Rectal smooth muscle tissue (tissue), 1 donor: ENCODE results near the gene CAV3.

Experiments used
- H3K27ac ChIP-seq: one replicate; pipeline ENCODE4 v1.7.0; 2013; ENCODE audit warnings: low read depth, low read length, inconsistent platforms
- H3K27me3 ChIP-seq: one replicate; pipeline ENCODE4 v1.7.0; 2013; ENCODE audit warnings: low read length; ENCODE audit not compliant: control insufficient read depth, insufficient read depth
- H3K36me3 ChIP-seq: one replicate; pipeline ENCODE4 v1.7.0; 2013; ENCODE audit warnings: low read length; ENCODE audit not compliant: control insufficient read depth, insufficient read depth
- H3K4me1 ChIP-seq: one replicate; pipeline ENCODE4 v1.7.0; 2013; ENCODE audit warnings: low read length; ENCODE audit not compliant: control insufficient read depth, insufficient read depth
- H3K4me3 ChIP-seq: one replicate; pipeline ENCODE4 v1.7.0; 2013; ENCODE audit warnings: low read length
- H3K9ac ChIP-seq: one replicate; pipeline ENCODE4 v1.7.0; 2013; ENCODE audit warnings: low read length

CAV3 gene

GRCh38 chr3:8757551-8758518 is 24.2 kb downstream of the CAV3 start:
- no peak overlapping the region for H3K27ac ChIP-seq
- no peak overlapping the region for H3K9ac ChIP-seq
- no peaks in the 10 kb centered on the region for H3K4me1 ChIP-seq
- H3K27me3 ChIP-seq, result no peaks in the 10 kb centered on the region
- H3K4me3 ChIP-seq, result no peak overlapping the region
- no peaks in the 10 kb centered on the region for H3K36me3 ChIP-seq

GRCh38 chr3:8759038-8759707 is 25.6 kb downstream of the CAV3 start:
- H3K27ac ChIP-seq, result no peak overlapping the region
- H3K9ac ChIP-seq, result no peak overlapping the region

GRCh38 chr3:8760091-8760490 is 26.5 kb downstream of the CAV3 start:
- Histone ChIP-seq H3K4me3 (no peak overlapping the region), H3K9ac (no peak overlapping the region), H3K36me3 (no peaks in the 10 kb centered on the region), H3K27ac (no peak overlapping the region), H3K27me3 (no peaks in the 10 kb centered on the region), H3K4me1 (no peaks in the 10 kb centered on the region)

More at GRCh38 chr3:8759038-8759707, 25.6 kb downstream of the CAV3 start:
- no peak overlapping the region for H3K4me3 ChIP-seq
- no peaks in the 10 kb centered on the region for H3K27me3 ChIP-seq
- H3K4me1 ChIP-seq, result no peaks in the 10 kb centered on the region
- no peaks in the 10 kb centered on the region for H3K36me3 ChIP-seq

GRCh38 chr3:8760506-8760905 is 26.9 kb downstream of the CAV3 start:
- H3K27me3 ChIP-seq, result peaks cover 1% of the 10 kb centered on the region
- H3K4me3 ChIP-seq, result no peak overlapping the region
- H3K4me1 ChIP-seq, result no peaks in the 10 kb centered on the region
- no peak overlapping the region for H3K27ac ChIP-seq
- no peak overlapping the region for H3K9ac ChIP-seq
- no peaks in the 10 kb centered on the region for H3K36me3 ChIP-seq

- Histone ChIP-seq H3K4me1 (no peaks in the 10 kb centered on the region), H3K36me3 (no peaks in the 10 kb centered on the region), H3K9ac (no peak overlapping the region), H3K4me3 (no peak overlapping the region), H3K27me3 (peaks cover 4% of the 10 kb centered on the region), H3K27ac (no peak overlapping the region)
Measured at GRCh38 chr3:8761866-8762265, 28.3 kb downstream of the CAV3 start.

- Histone ChIP-seq H3K4me1 (no peaks in the 10 kb centered on the region), H3K36me3 (no peaks in the 10 kb centered on the region), H3K4me3 (no peak overlapping the region), H3K9ac (no peak overlapping the region), H3K27me3 (peaks cover 12% of the 10 kb centered on the region), H3K27ac (no peak overlapping the region)
Measured at GRCh38 chr3:8762607-8763377, 29.2 kb downstream of the CAV3 start.

- Histone ChIP-seq H3K4me3 (no peak overlapping the region), H3K27me3 (peaks cover 16% of the 10 kb centered on the region), H3K9ac (no peak overlapping the region), H3K36me3 (no peaks in the 10 kb centered on the region), H3K27ac (no peak overlapping the region), H3K4me1 (no peaks in the 10 kb centered on the region)
Measured at GRCh38 chr3:8764528-8764927, 30.9 kb downstream of the CAV3 start.

GRCh38 chr3:8765528-8765927 is 31.9 kb downstream of the CAV3 start:
- Histone ChIP-seq H3K27me3 (peaks cover 16% of the 10 kb centered on the region), H3K4me3 (no peak overlapping the region), H3K36me3 (no peaks in the 10 kb centered on the region), H3K9ac (no peak overlapping the region), H3K27ac (no peak overlapping the region), H3K4me1 (no peaks in the 10 kb centered on the region)

GRCh38 chr3:8766148-8766547 is 32.5 kb downstream of the CAV3 start:
- H3K4me3 ChIP-seq, result no peak overlapping the region
- H3K27ac ChIP-seq, result no peak overlapping the region
- no peaks in the 10 kb centered on the region for H3K4me1 ChIP-seq
- peaks cover 19% of the 10 kb centered on the region for H3K27me3 ChIP-seq
- H3K36me3 ChIP-seq, result no peaks in the 10 kb centered on the region
- no peak overlapping the region for H3K9ac ChIP-seq

GRCh38 chr3:8767256-8767666 is 33.7 kb downstream of the CAV3 start:
- Histone ChIP-seq H3K9ac (no peak overlapping the region), H3K27me3 (peaks cover 19% of the 10 kb centered on the region), H3K4me1 (no peaks in the 10 kb centered on the region), H3K36me3 (no peaks in the 10 kb centered on the region), H3K27ac (no peak overlapping the region), H3K4me3 (peak overlapping the region; percentile 13)

- Histone ChIP-seq H3K9ac (no peak overlapping the region), H3K27me3 (peaks cover 19% of the 10 kb centered on the region), H3K36me3 (no peaks in the 10 kb centered on the region), H3K4me1 (no peaks in the 10 kb centered on the region), H3K4me3 (peak overlapping the region; percentile 13), H3K27ac (no peak overlapping the region)
Measured at GRCh38 chr3:8767667-8768363, 34.2 kb downstream of the CAV3 start.
